SK-N-SH treated with all-trans-retinoic acid at 6 μM for 48 hours (cell line): ENCODE results near the gene LYRM1.

Experiments
- ATAC-seq: fragments of 200-7000 bp; cut with Tn5 transposase; 3 replicates; pipeline ENCODE4 v1.9.1; 2020; ENCODE audit warnings: mild to moderate bottlenecking, moderate library complexity
- ARNTL ChIP-seq: fragments of 450-650 bp; formaldehyde crosslinking; IDR thresholded peaks from 2 replicates; pipeline ENCODE4 v1.5.0; 2020; ENCODE audit warnings: low read depth, mild to moderate bottlenecking, moderate library complexity, borderline replicate concordance
- BACH2 ChIP-seq: fragments of 250-450 bp; sonication (Bioruptor Pico); IDR thresholded peaks from 2 replicates; pipeline ENCODE4 v1.9.0; 2021; ENCODE audit warnings: mild to moderate bottlenecking, borderline replicate concordance
- CSDC2 ChIP-seq: fragments of 250-450 bp; sonication (Bioruptor Pico); IDR thresholded peaks from 2 replicates; pipeline ENCODE4 v1.5.0; 2020; ENCODE audit warnings: mild to moderate bottlenecking, moderate library complexity
- ESRRG ChIP-seq: fragments of 250-450 bp; sonication (Bioruptor Pico); IDR thresholded peaks from 2 replicates; pipeline ENCODE4 v1.6.1; 2021; ENCODE audit warnings: mild to moderate bottlenecking
- GLIS3 ChIP-seq: fragments of 250-450 bp; sonication (Bioruptor Pico); IDR thresholded peaks from 2 replicates; pipeline ENCODE4 v1.5.0; 2020; ENCODE audit warnings: mild to moderate bottlenecking, moderate library complexity
- ISL1 ChIP-seq: fragments of 250-450 bp; sonication (Bioruptor Pico); IDR thresholded peaks from 2 replicates; pipeline ENCODE4 v2.1.2; 2022; ENCODE audit warnings: mild to moderate bottlenecking, moderate library complexity
- OSR1 ChIP-seq: fragments of 250-450 bp; sonication (Bioruptor Pico); IDR thresholded peaks from 2 replicates; pipeline ENCODE4 v1.8.0; 2022; ENCODE audit warnings: moderate library complexity, mild to moderate bottlenecking, inconsistent platforms
- PPARA ChIP-seq: fragments of 250-450 bp; sonication (Bioruptor Pico); IDR thresholded peaks from 2 replicates; pipeline ENCODE4 v1.5.0; 2020; ENCODE audit warnings: mild to moderate bottlenecking, borderline replicate concordance
- RARB ChIP-seq: fragments of 250-450 bp; sonication (Bioruptor Pico); IDR thresholded peaks from 2 replicates; pipeline ENCODE4 v1.8.0; 2021; ENCODE audit warnings: mild to moderate bottlenecking, moderate library complexity
- SNAI2 ChIP-seq: fragments of 250-450 bp; sonication (Bioruptor Pico); IDR thresholded peaks from 2 replicates; pipeline ENCODE4 v1.5.0; 2020; ENCODE audit warnings: mild to moderate bottlenecking, moderate library complexity
- TOX ChIP-seq: fragments of 250-450 bp; sonication (Bioruptor Pico); IDR thresholded peaks from 2 replicates; pipeline ENCODE4 v1.8.0; 2021; ENCODE audit warnings: mild to moderate bottlenecking, moderate library complexity, borderline replicate concordance
- ZFP3 ChIP-seq: fragments of 250-450 bp; sonication (Bioruptor Pico); IDR thresholded peaks from 2 replicates; pipeline ENCODE4 v1.5.0; 2020; ENCODE audit warnings: mild to moderate bottlenecking, moderate library complexity
- ZFP30 ChIP-seq: fragments of 450-650 bp; formaldehyde crosslinking; IDR thresholded peaks from 2 replicates; pipeline ENCODE4 v1.5.0; 2022; ENCODE audit warnings: mild to moderate bottlenecking, moderate library complexity
- ZNF565 ChIP-seq: fragments of 450-650 bp; formaldehyde crosslinking; conservative IDR thresholded peaks from 2 replicates; pipeline ENCODE4 v1.5.0; 2020; ENCODE audit warnings: low read depth, mild to moderate bottlenecking, moderate library complexity
- ZNF70 ChIP-seq: fragments of 450-650 bp; formaldehyde crosslinking; IDR thresholded peaks from 2 replicates; pipeline ENCODE4 v1.5.0; 2020; ENCODE audit warnings: mild to moderate bottlenecking, moderate library complexity
- ZNF8 ChIP-seq: fragments of 450-650 bp; formaldehyde crosslinking; IDR thresholded peaks from 2 replicates; pipeline ENCODE4 v1.5.0; 2020; ENCODE audit warnings: mild to moderate bottlenecking, moderate library complexity
- TF ChIP-seq, protein P1 (sequence below): fragments of 250-450 bp; sonication (Bioruptor Pico); IDR thresholded peaks from 2 replicates; pipeline ENCODE4 v1.8.0; 2020; ENCODE audit warnings: mild to moderate bottlenecking, moderate library complexity, borderline replicate concordance
- TF ChIP-seq, protein P2 (sequence below): fragments of 250-450 bp; sonication (Bioruptor Pico); IDR thresholded peaks from 2 replicates; pipeline ENCODE4 v1.5.1; 2021; ENCODE audit warnings: mild to moderate bottlenecking, moderate library complexity
- TF ChIP-seq, protein P3 (sequence below): fragments of 250-450 bp; sonication (Bioruptor Pico); IDR thresholded peaks from 2 replicates; pipeline ENCODE4 v1.5.1; 2020; ENCODE audit warnings: low read depth, mild to moderate bottlenecking, moderate library complexity
- TF ChIP-seq, protein P4 (sequence below): fragments of 250-450 bp; sonication (Bioruptor Pico); IDR thresholded peaks from 2 replicates; pipeline ENCODE4 v1.5.0; 2020; ENCODE audit warnings: mild to moderate bottlenecking, moderate library complexity
- TF ChIP-seq, protein P5 (sequence below): fragments of 250-450 bp; sonication (Bioruptor Pico); IDR thresholded peaks from 2 replicates; pipeline ENCODE4 v1.8.0; 2021; ENCODE audit warnings: low read depth, mild to moderate bottlenecking, moderate library complexity, borderline replicate concordance

LYRM1 gene

DNA sequence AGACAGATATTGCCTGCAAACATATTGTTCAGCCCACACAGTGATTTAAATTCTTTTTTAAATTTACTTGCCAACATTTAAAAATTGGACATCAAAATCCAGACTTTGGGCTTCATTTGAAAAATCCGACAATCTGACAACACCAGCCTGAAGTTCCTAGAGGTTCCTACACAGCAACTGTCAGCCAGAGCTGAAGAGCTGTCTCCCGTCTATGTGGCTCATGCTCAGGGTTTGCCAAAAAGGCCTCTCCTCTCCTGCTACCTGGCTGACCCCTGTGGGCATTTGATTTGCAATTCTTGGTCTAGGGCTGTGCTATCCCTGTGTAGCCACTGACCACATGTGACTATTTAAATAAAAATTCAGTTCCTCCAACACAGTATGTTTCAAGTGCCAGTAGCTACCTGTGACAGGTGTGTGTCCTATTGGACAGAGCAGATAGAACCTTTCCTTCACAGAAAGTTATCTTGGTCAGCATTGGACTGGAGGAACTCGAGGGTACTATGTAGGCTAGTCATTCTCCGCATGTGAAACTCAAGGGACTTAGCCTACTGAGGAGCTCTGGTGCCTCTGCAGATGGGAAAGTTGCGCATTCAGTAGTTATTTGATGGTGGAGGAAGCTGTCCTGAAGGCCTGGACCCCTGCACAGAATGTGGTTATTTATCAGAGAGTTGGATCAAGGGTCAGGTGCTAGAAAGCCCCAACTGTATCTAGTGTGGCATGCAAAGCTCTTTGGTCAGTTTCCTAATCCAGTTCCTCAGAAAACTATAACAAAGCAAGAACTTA is 2.7 kb downstream of the LYRM1 start:
- ATAC-seq, result no peak
- TF ChIP-seq, protein P1, sequence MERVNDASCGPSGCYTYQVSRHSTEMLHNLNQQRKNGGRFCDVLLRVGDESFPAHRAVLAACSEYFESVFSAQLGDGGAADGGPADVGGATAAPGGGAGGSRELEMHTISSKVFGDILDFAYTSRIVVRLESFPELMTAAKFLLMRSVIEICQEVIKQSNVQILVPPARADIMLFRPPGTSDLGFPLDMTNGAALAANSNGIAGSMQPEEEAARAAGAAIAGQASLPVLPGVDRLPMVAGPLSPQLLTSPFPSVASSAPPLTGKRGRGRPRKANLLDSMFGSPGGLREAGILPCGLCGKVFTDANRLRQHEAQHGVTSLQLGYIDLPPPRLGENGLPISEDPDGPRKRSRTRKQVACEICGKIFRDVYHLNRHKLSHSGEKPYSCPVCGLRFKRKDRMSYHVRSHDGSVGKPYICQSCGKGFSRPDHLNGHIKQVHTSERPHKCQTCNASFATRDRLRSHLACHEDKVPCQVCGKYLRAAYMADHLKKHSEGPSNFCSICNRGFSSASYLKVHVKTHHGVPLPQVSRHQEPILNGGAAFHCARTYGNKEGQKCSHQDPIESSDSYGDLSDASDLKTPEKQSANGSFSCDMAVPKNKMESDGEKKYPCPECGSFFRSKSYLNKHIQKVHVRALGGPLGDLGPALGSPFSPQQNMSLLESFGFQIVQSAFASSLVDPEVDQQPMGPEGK, result no peak
- TF ChIP-seq RARB (no peak), GLIS3 (CRISPR knock-in tag) (no peak), ZNF70 (no peak), PPARA (CRISPR knock-in tag) (no peak), ZFP30 (CRISPR knock-in tag) (no peak), SNAI2 (CRISPR knock-in tag) (no peak), CSDC2 (no peak), ZNF8 (no peak), ISL1 (CRISPR knock-in tag) (no peak), TOX (CRISPR knock-in tag) (no peak), BACH2 (CRISPR knock-in tag) (no peak), ARNTL (no peak), ESRRG (CRISPR knock-in tag) (no peak), OSR1 (CRISPR knock-in tag) (no peak), ZFP3 (CRISPR knock-in tag) (no peak)
- TF ChIP-seq, protein P2, sequence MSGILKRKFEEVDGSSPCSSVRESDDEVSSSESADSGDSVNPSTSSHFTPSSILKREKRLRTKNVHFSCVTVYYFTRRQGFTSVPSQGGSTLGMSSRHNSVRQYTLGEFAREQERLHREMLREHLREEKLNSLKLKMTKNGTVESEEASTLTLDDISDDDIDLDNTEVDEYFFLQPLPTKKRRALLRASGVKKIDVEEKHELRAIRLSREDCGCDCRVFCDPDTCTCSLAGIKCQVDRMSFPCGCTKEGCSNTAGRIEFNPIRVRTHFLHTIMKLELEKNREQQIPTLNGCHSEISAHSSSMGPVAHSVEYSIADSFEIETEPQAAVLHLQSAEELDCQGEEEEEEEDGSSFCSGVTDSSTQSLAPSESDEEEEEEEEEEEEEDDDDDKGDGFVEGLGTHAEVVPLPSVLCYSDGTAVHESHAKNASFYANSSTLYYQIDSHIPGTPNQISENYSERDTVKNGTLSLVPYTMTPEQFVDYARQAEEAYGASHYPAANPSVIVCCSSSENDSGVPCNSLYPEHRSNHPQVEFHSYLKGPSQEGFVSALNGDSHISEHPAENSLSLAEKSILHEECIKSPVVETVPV (CRISPR knock-in tag), result no peak
- TF ChIP-seq, protein P3, sequence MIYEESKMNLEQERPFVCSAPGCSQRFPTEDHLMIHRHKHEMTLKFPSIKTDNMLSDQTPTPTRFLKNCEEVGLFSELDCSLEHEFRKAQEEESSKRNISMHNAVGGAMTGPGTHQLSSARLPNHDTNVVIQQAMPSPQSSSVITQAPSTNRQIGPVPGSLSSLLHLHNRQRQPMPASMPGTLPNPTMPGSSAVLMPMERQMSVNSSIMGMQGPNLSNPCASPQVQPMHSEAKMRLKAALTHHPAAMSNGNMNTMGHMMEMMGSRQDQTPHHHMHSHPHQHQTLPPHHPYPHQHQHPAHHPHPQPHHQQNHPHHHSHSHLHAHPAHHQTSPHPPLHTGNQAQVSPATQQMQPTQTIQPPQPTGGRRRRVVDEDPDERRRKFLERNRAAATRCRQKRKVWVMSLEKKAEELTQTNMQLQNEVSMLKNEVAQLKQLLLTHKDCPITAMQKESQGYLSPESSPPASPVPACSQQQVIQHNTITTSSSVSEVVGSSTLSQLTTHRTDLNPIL, result no peak
- TF ChIP-seq, protein P4, sequence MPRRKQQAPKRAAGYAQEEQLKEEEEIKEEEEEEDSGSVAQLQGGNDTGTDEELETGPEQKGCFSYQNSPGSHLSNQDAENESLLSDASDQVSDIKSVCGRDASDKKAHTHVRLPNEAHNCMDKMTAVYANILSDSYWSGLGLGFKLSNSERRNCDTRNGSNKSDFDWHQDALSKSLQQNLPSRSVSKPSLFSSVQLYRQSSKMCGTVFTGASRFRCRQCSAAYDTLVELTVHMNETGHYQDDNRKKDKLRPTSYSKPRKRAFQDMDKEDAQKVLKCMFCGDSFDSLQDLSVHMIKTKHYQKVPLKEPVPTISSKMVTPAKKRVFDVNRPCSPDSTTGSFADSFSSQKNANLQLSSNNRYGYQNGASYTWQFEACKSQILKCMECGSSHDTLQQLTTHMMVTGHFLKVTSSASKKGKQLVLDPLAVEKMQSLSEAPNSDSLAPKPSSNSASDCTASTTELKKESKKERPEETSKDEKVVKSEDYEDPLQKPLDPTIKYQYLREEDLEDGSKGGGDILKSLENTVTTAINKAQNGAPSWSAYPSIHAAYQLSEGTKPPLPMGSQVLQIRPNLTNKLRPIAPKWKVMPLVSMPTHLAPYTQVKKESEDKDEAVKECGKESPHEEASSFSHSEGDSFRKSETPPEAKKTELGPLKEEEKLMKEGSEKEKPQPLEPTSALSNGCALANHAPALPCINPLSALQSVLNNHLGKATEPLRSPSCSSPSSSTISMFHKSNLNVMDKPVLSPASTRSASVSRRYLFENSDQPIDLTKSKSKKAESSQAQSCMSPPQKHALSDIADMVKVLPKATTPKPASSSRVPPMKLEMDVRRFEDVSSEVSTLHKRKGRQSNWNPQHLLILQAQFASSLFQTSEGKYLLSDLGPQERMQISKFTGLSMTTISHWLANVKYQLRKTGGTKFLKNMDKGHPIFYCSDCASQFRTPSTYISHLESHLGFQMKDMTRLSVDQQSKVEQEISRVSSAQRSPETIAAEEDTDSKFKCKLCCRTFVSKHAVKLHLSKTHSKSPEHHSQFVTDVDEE, result no peak
- TF ChIP-seq, protein P5, sequence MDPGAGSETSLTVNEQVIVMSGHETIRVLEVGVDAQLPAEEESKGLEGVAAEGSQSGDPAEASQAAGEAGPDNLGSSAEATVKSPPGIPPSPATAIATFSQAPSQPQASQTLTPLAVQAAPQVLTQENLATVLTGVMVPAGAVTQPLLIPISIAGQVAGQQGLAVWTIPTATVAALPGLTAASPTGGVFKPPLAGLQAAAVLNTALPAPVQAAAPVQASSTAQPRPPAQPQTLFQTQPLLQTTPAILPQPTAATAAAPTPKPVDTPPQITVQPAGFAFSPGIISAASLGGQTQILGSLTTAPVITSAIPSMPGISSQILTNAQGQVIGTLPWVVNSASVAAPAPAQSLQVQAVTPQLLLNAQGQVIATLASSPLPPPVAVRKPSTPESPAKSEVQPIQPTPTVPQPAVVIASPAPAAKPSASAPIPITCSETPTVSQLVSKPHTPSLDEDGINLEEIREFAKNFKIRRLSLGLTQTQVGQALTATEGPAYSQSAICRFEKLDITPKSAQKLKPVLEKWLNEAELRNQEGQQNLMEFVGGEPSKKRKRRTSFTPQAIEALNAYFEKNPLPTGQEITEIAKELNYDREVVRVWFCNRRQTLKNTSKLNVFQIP (CRISPR knock-in tag), result no peak
- TF ChIP-seq, all 23 proteins: peak for 0

DNA sequence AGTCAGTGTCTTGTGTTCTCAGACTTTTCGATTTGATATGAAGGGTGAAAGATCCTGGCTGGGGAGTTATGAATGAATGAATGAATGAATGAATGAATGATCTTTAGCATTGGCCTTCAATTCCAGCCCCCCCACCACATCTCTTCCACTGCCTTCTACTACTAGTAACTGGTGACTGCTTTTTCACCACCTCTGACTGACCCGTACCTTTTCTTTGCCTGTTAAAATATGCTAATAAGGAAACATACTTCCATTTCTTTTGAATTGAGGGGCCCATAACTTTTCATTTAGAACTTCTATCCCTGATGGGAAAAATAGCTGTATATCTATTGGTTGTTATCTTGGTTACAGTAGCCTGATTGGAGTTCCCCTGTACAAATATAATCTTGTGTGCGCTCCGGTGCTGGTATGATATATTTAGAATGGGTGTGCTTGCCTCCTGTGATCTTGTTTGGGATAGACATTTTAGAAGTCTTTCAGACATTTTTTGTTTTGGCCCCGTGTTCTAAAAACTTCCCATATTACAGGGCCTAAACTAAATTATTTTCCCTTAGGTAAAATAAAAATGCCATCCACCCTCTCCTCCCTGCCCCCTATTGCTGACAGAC is 3.4 kb downstream of the LYRM1 start:
- TF ChIP-seq, protein P5 (CRISPR knock-in tag), result no peak
- TF ChIP-seq ZNF565 (no peak), CSDC2 (no peak), ESRRG (CRISPR knock-in tag) (no peak)
- TF ChIP-seq, protein P4, result no peak
- no peak for ATAC-seq
